Measurements from ENCODE around the gene ATP13A5. TPM values are rescaled to one million over a fixed set of nuclear protein-coding genes. Genes with fewer than 3 reads are reported as not detected.

ATP13A5 gene
- total RNA-seq, 1 experiment from 2014 or later: not detected

DNA sequence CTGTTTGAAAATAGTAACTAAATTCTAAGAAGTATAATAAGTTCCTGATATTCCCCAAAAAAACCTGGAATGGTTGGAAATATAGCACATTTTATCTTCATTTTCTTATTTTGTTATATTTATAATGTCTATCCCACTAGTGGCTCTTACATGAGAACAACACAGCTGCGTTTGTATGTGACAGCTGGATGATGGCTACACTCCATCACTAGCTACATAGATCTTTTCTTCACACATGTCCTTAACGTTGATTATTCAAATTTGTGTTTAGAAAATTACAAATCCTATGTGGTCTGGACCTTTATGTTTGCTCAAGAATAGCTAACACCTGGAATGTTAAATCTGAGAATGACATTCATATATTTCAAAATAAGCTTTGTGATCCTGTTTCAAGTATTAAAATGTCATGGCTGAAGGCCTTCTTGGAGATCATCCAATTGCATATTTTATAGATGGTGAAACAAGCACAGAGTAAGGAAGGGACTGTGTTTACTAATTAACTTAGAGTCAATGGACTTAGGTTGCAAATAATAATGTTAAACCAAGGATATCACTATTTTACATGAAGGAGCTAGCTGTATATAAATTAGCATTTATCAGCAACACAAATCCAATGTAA is 60.8 kb downstream of the ATP13A5 start:
- no peak overlapping the region for H3K4ac ChIP-seq (ENCODE audit: low read depth, low read length)
- H4K91ac ChIP-seq (ENCODE audit: insufficient read length, low read depth, low read length): no peak overlapping the region
- no peak overlapping the region for H3K56ac ChIP-seq (ENCODE audit: insufficient read length, low read depth, low read length)
- no peak overlapping the region for H3K27ac ChIP-seq (ENCODE audit: insufficient read length, low read depth, low read length)
- no peaks in the 10 kb centered on the region for H3K27me3 ChIP-seq (ENCODE audit: insufficient read depth, low read length)
- WGBS (ENCODE audit: extremely low coverage, insufficient read length, low lambda C conversion rate): no CpG with 5 or more reads among the region's 2 CpGs
- DNase-seq: no peak
- no peaks in the 10 kb centered on the region for H3K79me1 ChIP-seq (ENCODE audit: insufficient read depth, low read depth, low read length, poor library complexity, severe bottlenecking)
- H2BK20ac ChIP-seq (ENCODE audit: low read depth, low read length, poor library complexity, severe bottlenecking): no peak overlapping the region
- H3K23ac ChIP-seq (ENCODE audit: insufficient read length, low read depth, low read length): no peak overlapping the region
- H3K9ac ChIP-seq (ENCODE audit: extremely low read depth, insufficient read length, low read length): no peak overlapping the region
- H3K23me2 ChIP-seq (ENCODE audit: insufficient read length, low read depth, low read length, poor library complexity, severe bottlenecking): no peaks in the 10 kb centered on the region
- no peak overlapping the region for H2BK15ac ChIP-seq (ENCODE audit: low read depth, low read length)
- Mint-ChIP-seq H3K9me3 (no peaks in the 10 kb centered on the region), H3K27me3 (ENCODE audit: low read depth) (no peaks in the 10 kb centered on the region), H3K4me1 (peaks cover 2 to 4% of the 10 kb centered on the region in 2 experiments), H3K36me3 (ENCODE audit: insufficient read depth in 1 of 3, low read depth in 3 of 3) (no peaks in the 10 kb centered on the region), H3K4me3 (no peak overlapping the region), H3K27ac (no peak overlapping the region)
- no peak overlapping the region for H2BK5ac ChIP-seq (ENCODE audit: insufficient read length, low read length)
- H4K8ac ChIP-seq (replicated peaks; ENCODE audit: insufficient read length, low read depth, low read length): no peak overlapping the region
- H3K4me2 ChIP-seq (ENCODE audit: insufficient read depth, insufficient read length, low read length): no peak overlapping the region
- no peaks in the 10 kb centered on the region for H3K79me2 ChIP-seq (ENCODE audit: insufficient read depth, low read length)
- H2AFZ ChIP-seq (ENCODE audit: low read length): no peak overlapping the region
- no peak overlapping the region for H2BK12ac ChIP-seq (ENCODE audit: insufficient read length, low read depth, low read length)
- peaks cover 2% of the 10 kb centered on the region; the same call in 1 of the 2 replicates for H3K4me1 ChIP-seq (ENCODE audit: insufficient read depth, low read length)
- no peak overlapping the region for H4K5ac ChIP-seq (ENCODE audit: insufficient read length, low read depth, low read length)
- H3T11ph ChIP-seq (ENCODE audit: low read length): no peak overlapping the region
- no peaks in the 10 kb centered on the region for H3K9me3 ChIP-seq (ENCODE audit: control insufficient read depth, low read depth, low read length)
- H2BK120ac ChIP-seq (ENCODE audit: low read depth, low read length, poor library complexity, severe bottlenecking): no peak overlapping the region
- H4K20me1 ChIP-seq (ENCODE audit: control insufficient read depth, insufficient read depth, insufficient read length): no peaks in the 10 kb centered on the region
- TF ChIP-seq, protein P1, sequence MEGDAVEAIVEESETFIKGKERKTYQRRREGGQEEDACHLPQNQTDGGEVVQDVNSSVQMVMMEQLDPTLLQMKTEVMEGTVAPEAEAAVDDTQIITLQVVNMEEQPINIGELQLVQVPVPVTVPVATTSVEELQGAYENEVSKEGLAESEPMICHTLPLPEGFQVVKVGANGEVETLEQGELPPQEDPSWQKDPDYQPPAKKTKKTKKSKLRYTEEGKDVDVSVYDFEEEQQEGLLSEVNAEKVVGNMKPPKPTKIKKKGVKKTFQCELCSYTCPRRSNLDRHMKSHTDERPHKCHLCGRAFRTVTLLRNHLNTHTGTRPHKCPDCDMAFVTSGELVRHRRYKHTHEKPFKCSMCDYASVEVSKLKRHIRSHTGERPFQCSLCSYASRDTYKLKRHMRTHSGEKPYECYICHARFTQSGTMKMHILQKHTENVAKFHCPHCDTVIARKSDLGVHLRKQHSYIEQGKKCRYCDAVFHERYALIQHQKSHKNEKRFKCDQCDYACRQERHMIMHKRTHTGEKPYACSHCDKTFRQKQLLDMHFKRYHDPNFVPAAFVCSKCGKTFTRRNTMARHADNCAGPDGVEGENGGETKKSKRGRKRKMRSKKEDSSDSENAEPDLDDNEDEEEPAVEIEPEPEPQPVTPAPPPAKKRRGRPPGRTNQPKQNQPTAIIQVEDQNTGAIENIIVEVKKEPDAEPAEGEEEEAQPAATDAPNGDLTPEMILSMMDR (conservative IDR thresholded peaks at IDR 0.05): no peak
- H2AK5ac ChIP-seq (ENCODE audit: insufficient read length, low read length): no peak overlapping the region
- H3K18ac ChIP-seq (ENCODE audit: insufficient read length, low read depth, low read length): no peak overlapping the region
- H3K14ac ChIP-seq (ENCODE audit: insufficient read depth, low read length): no peak overlapping the region
